CD14-positive monocyte (primary cell): ENCODE results near the gene SASH3. TPM values are rescaled to one million over a fixed set of nuclear protein-coding genes. Genes with fewer than 3 reads are reported as not detected.

Source experiments
- DNase-seq, 3 donors: peaks; one replicate each; pipeline ENCODE4 v3.0.0-alpha.2; 2011 to 2022
- H2AFZ ChIP-seq: 2 replicates; pipeline ENCODE4 v1.6.0; 2012; ENCODE audit warnings: mild to moderate bottlenecking, low read depth, low read length, inconsistent platforms; ENCODE audit not compliant: insufficient read depth, poor library complexity, severe bottlenecking
- H3K27ac ChIP-seq, 2 donors: 1 replicate in 1 of 2; 2 replicates in 1 of 2; pipeline ENCODE4 v1.5.1; 2012 to 2013; ENCODE audit warnings: low read length in 2 of 2, control low read depth in 1 of 2, inconsistent platforms in 1 of 2, low read depth in 1 of 2, mild to moderate bottlenecking in 1 of 2
- H3K27me3 ChIP-seq, 2 donors: one replicate each; pipeline versions ENCODE4 v1.6.0 to v1.6.1; 2011 to 2013; ENCODE audit warnings: low read length in 2 of 2; ENCODE audit not compliant: control insufficient read depth in 2 of 2, insufficient read depth in 2 of 2
- H3K36me3 ChIP-seq, 2 donors: replicated peaks in 1 of 2; 1 replicate in 1 of 2; 2 replicates in 1 of 2; pipeline versions ENCODE4 v1.5.1 to v1.6.1; 2012 to 2013; ENCODE audit warnings: low read length in 2 of 2, control low read depth in 1 of 2, inconsistent platforms in 1 of 2, mild to moderate bottlenecking in 1 of 2; ENCODE audit not compliant: insufficient read depth in 2 of 2, control insufficient read depth in 1 of 2
- H3K4me1 ChIP-seq, 2 donors: 1 replicate in 1 of 2; 2 replicates in 1 of 2; pipeline versions ENCODE4 v1.5.1 to v1.6.1; 2012 to 2013; ENCODE audit warnings: low read length in 2 of 2, control low read depth in 1 of 2, inconsistent platforms in 1 of 2, mild to moderate bottlenecking in 1 of 2, moderate library complexity in 1 of 2; ENCODE audit not compliant: insufficient read depth in 2 of 2, control insufficient read depth in 1 of 2
- H3K4me2 ChIP-seq: replicated peaks from 2 replicates; pipeline ENCODE3; 2012; ENCODE audit warnings: low read length, moderate library complexity, mild to moderate bottlenecking; ENCODE audit not compliant: poor library complexity, severe bottlenecking; ENCODE audit errors: extremely low read depth
- H3K4me3 ChIP-seq, 3 experiments: fragments of 200-600 bp in 1 of 3; sonication (generic) in 1 of 3; replicated peaks in 1 of 3; 1 replicate in 2 of 3; 2 replicates in 1 of 3; pipeline ENCODE4 v1.5.1; 2011 to 2013; ENCODE audit warnings: low read length in 3 of 3, mild to moderate bottlenecking in 3 of 3, control low read depth in 2 of 3, low read depth in 2 of 3, inconsistent platforms in 1 of 3, moderate library complexity in 1 of 3
- H3K79me2 ChIP-seq: 2 replicates; pipeline ENCODE4 v1.6.0; 2012; ENCODE audit warnings: mild to moderate bottlenecking, control low read depth, inconsistent platforms, low read length, moderate library complexity; ENCODE audit not compliant: insufficient read depth
- H3K9ac ChIP-seq: 2 replicates; pipeline ENCODE4 v1.6.0; 2017; ENCODE audit warnings: low read length, mild to moderate bottlenecking; ENCODE audit not compliant: insufficient read depth, poor library complexity, severe bottlenecking
- H3K9me3 ChIP-seq, 2 donors: replicated peaks in 1 of 2; 1 replicate in 1 of 2; 2 replicates in 1 of 2; pipeline versions ENCODE4 v1.5.1 to v1.6.1; 2012 to 2013; ENCODE audit warnings: low read length in 2 of 2, control low read depth in 1 of 2; ENCODE audit not compliant: control insufficient read depth in 1 of 2, insufficient read depth in 1 of 2
- H4K20me1 ChIP-seq: 2 replicates; pipeline ENCODE4 v1.6.0; 2012; ENCODE audit warnings: mild to moderate bottlenecking, low read length, control low read depth, moderate library complexity; ENCODE audit not compliant: insufficient read depth
- H3K27ac Mint-ChIP-seq, 7 donors: one replicate each; pipeline ENCODE4 v1.8.0; 2020; ENCODE audit warnings: mild to moderate bottlenecking in 7 of 7, mixed read lengths in 7 of 7, moderate library complexity in 6 of 7, inconsistent platforms in 2 of 7
- H3K27me3 Mint-ChIP-seq, 3 donors: one replicate each; pipeline ENCODE4 v1.8.0; 2021 to 2022; ENCODE audit warnings: low read depth in 3 of 3, mild to moderate bottlenecking in 3 of 3, mixed read lengths in 3 of 3, moderate library complexity in 3 of 3, inconsistent platforms in 1 of 3
- H3K36me3 Mint-ChIP-seq, 2 donors: one replicate each; pipeline ENCODE4 v1.8.0; 2020; ENCODE audit warnings: mixed read lengths in 2 of 2, inconsistent platforms in 1 of 2, mild to moderate bottlenecking in 1 of 2
- H3K4me1 Mint-ChIP-seq: one replicate; pipeline ENCODE4 v1.8.0; 2020; ENCODE audit warnings: mild to moderate bottlenecking, mixed read lengths
- H3K4me3 Mint-ChIP-seq, 2 donors: one replicate each; pipeline ENCODE4 v1.8.0; 2020; ENCODE audit warnings: mild to moderate bottlenecking in 2 of 2, mixed read lengths in 2 of 2, moderate library complexity in 1 of 2
- H3K9me3 Mint-ChIP-seq, 7 donors: one replicate each; pipeline ENCODE4 v1.8.0; 2020 to 2022; ENCODE audit warnings: mixed read lengths in 7 of 7, mild to moderate bottlenecking in 6 of 7, moderate library complexity in 6 of 7, inconsistent platforms in 2 of 7
- CTCF ChIP-seq: fragments of 200-600 bp; IDR thresholded peaks from one replicate; pipeline ENCODE4 v1.8.0; 2022; ENCODE audit warnings: antibody characterized with exemption, mild to moderate bottlenecking
- WGBS: methylation state at CpG from one replicate; pipeline ENCODE4 v1.1.5; 2013; ENCODE audit warnings: missing lambda C conversion rate; ENCODE audit not compliant: insufficient coverage; 5-methylcytosine and 5-hydroxymethylcytosine counted together
- intact Hi-C, 2 donors: fragments of 100-400 bp; cut with micrococcal nuclease; formaldehyde crosslinking; loops; one replicate each; pipeline versions ENCODE4 v1.15.0 to v1.15.1; 2023
- polyA plus RNA-seq, 3 donors: library from polyadenylated mRNA; depleted of rRNA in 1 of 3; unstranded in 2 of 3; stranded (reverse) in 1 of 3; fragments of 300-500 nt in 2 of 3; fragments of >200 nt in 1 of 3; fragmentation: Illumina TruSeq in 2 of 3; gene quantifications; 1 replicate in 2 of 3; 2 replicates in 1 of 3; pipeline ENCODE4 v1.2.3, GENCODE V29; 2012 to 2021

Gene SASH3
- polyA plus RNA-seq, 3 donors, result 127 to 272 (median 179) TPM

GRCh38 chrX:129781680-129782495 lies 2.1 kb downstream of the SASH3 start:
- Mint-ChIP-seq H3K4me3 (peak overlapping the region; percentile 95 to 96), H3K27me3 (peaks cover 0 to 14% (median 0%) of the 10 kb centered on the region in 3 donors), H3K27ac (peak overlapping the region; percentile 86 to 99 (median 95)), H3K4me1 (peaks cover 71% of the 10 kb centered on the region), H3K36me3 (peaks cover 37 to 48% of the 10 kb centered on the region in 2 donors), H3K9me3 (peaks cover 0 to 6% (median 2%) of the 10 kb centered on the region in 7 donors)
- H3K4me3 ChIP-seq, result peak overlapping the region; percentile 11 to 97 (median 57)
- peaks cover 9 to 22% of the 10 kb centered on the region in 2 donors for H3K36me3 ChIP-seq
- H3K4me2 ChIP-seq, result peak overlapping the region; percentile 77
- H3K27ac ChIP-seq, result peak overlapping the region; percentile 91 to 96
- TF ChIP-seq CTCF, result no peak
- peaks cover 80 to 81% of the 10 kb centered on the region in 2 donors for H3K4me1 ChIP-seq
- peak in 1 of 3 donors; percentile 49 for DNase-seq
- H3K9ac ChIP-seq, result peak overlapping the region; percentile 78
- H3K27me3 ChIP-seq, result no peaks in the 10 kb centered on the region
- H3K79me2 ChIP-seq, result peaks cover 85% of the 10 kb centered on the region
- peaks cover 42% of the 10 kb centered on the region for H4K20me1 ChIP-seq
- WGBS, result no CpG with 5 or more reads among the region's 10 CpGs
- intact Hi-C loops, result loop anchor here in 1 of 2 donors (5.0 kb wide), 1 partner anchor 35 kb away; no protein-coding TSS in a partner anchor
- H2AFZ ChIP-seq, result no peak overlapping the region
- no peaks in the 10 kb centered on the region for H3K9me3 ChIP-seq

- peaks cover 49% of the 10 kb centered on the region for H4K20me1 ChIP-seq
- peak overlapping the region; percentile 11 to 97 (median 57) for H3K4me3 ChIP-seq
- peak overlapping the region; percentile 91 to 96 for H3K27ac ChIP-seq
- H3K79me2 ChIP-seq, result peaks cover 93% of the 10 kb centered on the region
- H3K36me3 ChIP-seq, result peaks cover 14 to 28% of the 10 kb centered on the region in 2 donors
- no peak for TF ChIP-seq CTCF
- H3K4me1 ChIP-seq, result peaks cover 73 to 81% of the 10 kb centered on the region in 2 donors
- H3K9me3 ChIP-seq, result no peaks in the 10 kb centered on the region
- peak in 2 of 3 donors; percentile 19 to 28 for DNase-seq
- Mint-ChIP-seq H3K27ac (peak overlapping the region; percentile 86 to 99 (median 95)), H3K36me3 (peaks cover 44 to 55% of the 10 kb centered on the region in 2 donors), H3K27me3 (peaks cover 0 to 13% (median 0%) of the 10 kb centered on the region in 3 donors), H3K9me3 (peaks cover 0 to 5% (median 2%) of the 10 kb centered on the region in 7 donors), H3K4me1 (peaks cover 70% of the 10 kb centered on the region), H3K4me3 (peak overlapping the region; percentile 95 to 96)
- no peaks in the 10 kb centered on the region for H3K27me3 ChIP-seq
- intact Hi-C loops, result loop anchor here in 1 of 2 donors (5.0 kb wide), 1 partner anchor 35 kb away; no protein-coding TSS in a partner anchor
- peak overlapping the region; percentile 77 for H3K4me2 ChIP-seq
- WGBS, result no CpG with 5 or more reads among the region's 4 CpGs
- H2AFZ ChIP-seq, result no peak overlapping the region
- H3K9ac ChIP-seq, result peak overlapping the region; percentile 78
Observed at GRCh38 chrX:129782706-129783105, 3.0 kb downstream of the SASH3 start.
